ENCODE results near the gene EGFL7.
A peak's percentile ranks its signal among the peaks of the same experiment; 100 is the strongest.

Gene EGFL7

DNA sequence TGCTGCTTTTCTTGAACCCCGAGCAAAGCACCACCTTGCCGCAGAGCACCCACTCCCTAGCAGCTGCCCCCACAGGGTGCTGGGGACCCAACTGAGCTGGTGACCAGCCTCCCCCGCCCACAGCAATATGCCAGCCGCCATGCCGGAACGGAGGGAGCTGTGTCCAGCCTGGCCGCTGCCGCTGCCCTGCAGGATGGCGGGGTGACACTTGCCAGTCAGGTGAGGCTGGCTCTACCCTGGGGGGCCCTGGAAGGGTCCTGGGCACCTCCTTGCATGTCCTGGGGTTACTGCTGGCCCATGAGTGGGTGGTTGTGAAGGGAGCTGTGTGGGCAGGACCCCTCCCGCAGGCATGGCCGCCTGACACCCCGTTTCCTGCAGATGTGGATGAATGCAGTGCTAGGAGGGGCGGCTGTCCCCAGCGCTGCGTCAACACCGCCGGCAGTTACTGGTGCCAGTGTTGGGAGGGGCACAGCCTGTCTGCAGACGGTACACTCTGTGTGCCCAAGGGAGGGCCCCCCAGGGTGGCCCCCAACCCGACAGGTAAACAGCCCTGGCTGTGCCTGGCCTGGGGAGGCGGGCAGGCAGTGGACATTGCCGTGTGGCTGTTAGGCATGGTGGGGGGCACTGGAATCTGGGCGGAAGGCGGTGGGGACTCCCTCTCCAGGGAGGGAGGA is 7.2 kb downstream of the EGFL7 start:
- H2AK5ac ChIP-seq (ENCODE audit: low read depth, low read length): peak overlapping the region; percentile 81
- H2BK120ac ChIP-seq (ENCODE audit: low read depth, low read length): no peak overlapping the region
- no peak overlapping the region for H3K27ac ChIP-seq (replicated peaks; ENCODE audit: low read length)
- peak overlapping the region; percentile 30 for H2BK12ac ChIP-seq (ENCODE audit: low read length)
- WGBS, 2 donors (ENCODE audit: extremely low coverage in 2 of 2, insufficient read length in 2 of 2, insufficient replicate concordance in 1 of 2): no CpG with 5 or more reads among the region's 23 CpGs
- no peak overlapping the region for H3K4me3 ChIP-seq (ENCODE audit: low read length in 2 of 2)
- no peak overlapping the region for H4K91ac ChIP-seq (ENCODE audit: low read depth, low read length, poor library complexity)
- peak overlapping the region; percentile 60 for H3K9ac ChIP-seq (ENCODE audit: low read depth, low read length, poor library complexity)
- H3K4me1 ChIP-seq (ENCODE audit: control insufficient read depth in 2 of 2, insufficient read depth in 1 of 2, low read depth in 1 of 2, low read length in 2 of 2): peaks cover 11 to 23% of the 10 kb centered on the region in 2 donors
- DNase-seq (ENCODE audit: low spot score): no peak
- no peak overlapping the region for H3K4me2 ChIP-seq (ENCODE audit: insufficient read depth, low read length, poor library complexity, severe bottlenecking)
- H4K8ac ChIP-seq (ENCODE audit: low read depth, low read length): no peak overlapping the region
- no peak overlapping the region for H3K14ac ChIP-seq (ENCODE audit: low read length)
- peaks cover 2% of the 10 kb centered on the region for H3K79me1 ChIP-seq (ENCODE audit: low read depth, low read length)
- H3K18ac ChIP-seq (ENCODE audit: low read length): no peak overlapping the region
- H2BK15ac ChIP-seq (ENCODE audit: low read length): peak overlapping the region; percentile 64
- no peaks in the 10 kb centered on the region for H3K9me3 ChIP-seq (replicated peaks in 1 of 2; ENCODE audit: control insufficient read depth in 2 of 2, insufficient read depth in 1 of 2, low read depth in 1 of 2, low read length in 2 of 2)
- H3K36me3 ChIP-seq (replicated peaks in 1 of 2; ENCODE audit: control insufficient read depth in 2 of 2, insufficient read depth in 2 of 2, low read length in 2 of 2): no peaks in the 10 kb centered on the region
- peak overlapping the region; percentile 73 for H3K23ac ChIP-seq (ENCODE audit: low read depth, low read length, poor library complexity)
- H3K4ac ChIP-seq (ENCODE audit: low read length): no peak overlapping the region
- no peak overlapping the region for H2AFZ ChIP-seq (ENCODE audit: low read length)
- peaks cover 0 to 6% (median 0%) of the 10 kb centered on the region in 3 experiments for H3K27me3 ChIP-seq (ENCODE audit: control insufficient read depth in 3 of 3, insufficient read depth in 3 of 3, low read depth in 1 of 3, low read length in 3 of 3)
- H2BK5ac ChIP-seq (ENCODE audit: low read length): no peak overlapping the region

DNA sequence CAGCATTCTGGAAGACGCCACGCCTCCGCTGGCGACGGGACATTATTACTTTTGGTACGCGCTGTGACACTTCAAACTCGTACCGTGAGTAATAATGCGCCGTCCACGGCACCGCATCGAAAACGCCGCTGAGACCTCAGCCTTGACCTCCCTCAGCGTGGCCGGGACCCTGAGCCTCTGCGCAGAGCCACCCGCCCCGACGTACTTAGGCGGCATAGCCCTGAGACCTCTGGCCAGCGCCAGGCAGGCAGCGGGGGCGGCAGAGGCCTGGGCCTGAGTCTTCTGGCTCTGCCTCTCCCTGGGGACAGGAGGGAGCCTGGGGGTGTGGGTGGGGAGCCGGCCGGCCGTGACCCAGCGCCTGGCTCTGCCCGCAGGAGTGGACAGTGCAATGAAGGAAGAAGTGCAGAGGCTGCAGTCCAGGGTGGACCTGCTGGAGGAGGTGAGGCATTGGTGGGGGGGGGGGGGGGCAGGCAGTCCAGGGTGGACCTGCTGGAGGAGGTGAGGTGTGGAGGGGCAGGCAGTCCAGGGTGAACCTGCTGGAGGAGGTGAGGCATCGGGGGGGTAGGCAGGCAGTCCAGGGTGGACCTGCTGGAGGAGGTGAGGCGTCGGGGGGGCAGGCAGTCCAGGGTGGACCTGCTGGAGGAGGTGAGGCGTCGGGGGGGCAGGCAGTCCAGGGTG is 8.0 kb downstream of the EGFL7 start:
- H3K9ac ChIP-seq (ENCODE audit: low read depth, low read length, poor library complexity): no peak overlapping the region
- no peak overlapping the region for H3K14ac ChIP-seq (ENCODE audit: low read length)
- H4K8ac ChIP-seq (ENCODE audit: low read depth, low read length): no peak overlapping the region
- no peak overlapping the region for H3K4me3 ChIP-seq (ENCODE audit: low read length in 2 of 2)
- H2BK12ac ChIP-seq (ENCODE audit: low read length): no peak overlapping the region
- no peak overlapping the region for H4K91ac ChIP-seq (ENCODE audit: low read depth, low read length, poor library complexity)
- no peak overlapping the region for H3K4ac ChIP-seq (ENCODE audit: low read length)
- no peak overlapping the region for H3K4me2 ChIP-seq (ENCODE audit: insufficient read depth, low read length, poor library complexity, severe bottlenecking)
- H3K9me3 ChIP-seq (replicated peaks in 1 of 2; ENCODE audit: control insufficient read depth in 2 of 2, insufficient read depth in 1 of 2, low read depth in 1 of 2, low read length in 2 of 2): no peaks in the 10 kb centered on the region
- no peak overlapping the region for H2BK15ac ChIP-seq (ENCODE audit: low read length)
- DNase-seq (ENCODE audit: low spot score): no peak
- peak overlapping the region; percentile 88 for H2AK5ac ChIP-seq (ENCODE audit: low read depth, low read length)
- H3K18ac ChIP-seq (ENCODE audit: low read length): peak overlapping the region; percentile 19
- peak overlapping the region; percentile 85 for H3K23ac ChIP-seq (ENCODE audit: low read depth, low read length, poor library complexity)
- WGBS, 2 donors (ENCODE audit: extremely low coverage in 2 of 2, insufficient read length in 2 of 2, insufficient replicate concordance in 1 of 2): no CpG with 5 or more reads among the region's 36 CpGs
- no peak overlapping the region for H3K27ac ChIP-seq (replicated peaks; ENCODE audit: low read length)
- H3K79me1 ChIP-seq (ENCODE audit: low read depth, low read length): peaks cover 2% of the 10 kb centered on the region
- no peaks in the 10 kb centered on the region for H3K36me3 ChIP-seq (replicated peaks in 1 of 2; ENCODE audit: control insufficient read depth in 2 of 2, insufficient read depth in 2 of 2, low read length in 2 of 2)
- H3K4me1 ChIP-seq (ENCODE audit: control insufficient read depth in 2 of 2, insufficient read depth in 1 of 2, low read depth in 1 of 2, low read length in 2 of 2): peaks cover 9 to 25% of the 10 kb centered on the region in 2 donors
- no peak overlapping the region for H2AFZ ChIP-seq (ENCODE audit: low read length)
- no peak overlapping the region for H2BK5ac ChIP-seq (ENCODE audit: low read length)
- H2BK120ac ChIP-seq (ENCODE audit: low read depth, low read length): no peak overlapping the region
- peaks cover 0 to 3% (median 0%) of the 10 kb centered on the region in 3 experiments for H3K27me3 ChIP-seq (ENCODE audit: control insufficient read depth in 3 of 3, insufficient read depth in 3 of 3, low read depth in 1 of 3, low read length in 3 of 3)

DNA sequence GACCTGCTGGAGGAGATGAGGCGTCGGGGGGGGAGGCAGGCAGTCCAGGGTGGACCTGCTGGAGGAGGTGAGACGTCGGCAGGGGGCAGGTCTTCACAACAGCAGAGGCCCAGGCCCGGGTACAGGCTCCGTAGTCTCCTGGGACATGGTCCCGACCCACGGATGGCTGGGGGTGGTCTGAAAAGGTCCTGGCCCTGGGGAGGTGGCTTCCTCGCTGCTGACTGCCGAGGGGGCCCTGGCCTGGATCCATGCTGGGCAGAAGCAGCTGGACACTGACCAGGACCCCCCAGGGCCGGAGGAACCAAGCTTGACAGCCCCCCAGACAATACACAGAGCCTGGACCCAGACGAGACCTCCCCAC is 8.5 kb downstream of the EGFL7 start:
- Histone ChIP-seq H3K18ac (ENCODE audit: low read length) (peak overlapping the region; percentile 57), H2BK120ac (ENCODE audit: low read depth, low read length) (no peak overlapping the region), H3K79me1 (ENCODE audit: low read depth, low read length) (peaks cover 2% of the 10 kb centered on the region), H3K9me3 (replicated peaks in 1 of 2; ENCODE audit: control insufficient read depth in 2 of 2, insufficient read depth in 1 of 2, low read depth in 1 of 2, low read length in 2 of 2) (no peaks in the 10 kb centered on the region), H3K27me3 (ENCODE audit: control insufficient read depth in 3 of 3, insufficient read depth in 3 of 3, low read depth in 1 of 3, low read length in 3 of 3) (peaks cover 0 to 3% (median 0%) of the 10 kb centered on the region in 3 experiments), H3K9ac (ENCODE audit: low read depth, low read length, poor library complexity) (no peak overlapping the region), H3K4me3 (ENCODE audit: low read length in 2 of 2) (no peak overlapping the region), H3K27ac (replicated peaks; ENCODE audit: low read length) (no peak overlapping the region), H3K4ac (ENCODE audit: low read length) (no peak overlapping the region), H3K14ac (ENCODE audit: low read length) (no peak overlapping the region), H2BK15ac (ENCODE audit: low read length) (no peak overlapping the region), H2AK5ac (ENCODE audit: low read depth, low read length) (peak overlapping the region; percentile 88), H3K36me3 (replicated peaks in 1 of 2; ENCODE audit: control insufficient read depth in 2 of 2, insufficient read depth in 2 of 2, low read length in 2 of 2) (no peaks in the 10 kb centered on the region), H3K23ac (ENCODE audit: low read depth, low read length, poor library complexity) (peak overlapping the region; percentile 20), H3K4me1 (ENCODE audit: control insufficient read depth in 2 of 2, insufficient read depth in 1 of 2, low read depth in 1 of 2, low read length in 2 of 2) (peaks cover 9 to 25% of the 10 kb centered on the region in 2 donors), H2BK5ac (ENCODE audit: low read length) (no peak overlapping the region), H3K4me2 (ENCODE audit: insufficient read depth, low read length, poor library complexity, severe bottlenecking) (no peak overlapping the region), H4K8ac (ENCODE audit: low read depth, low read length) (peak overlapping the region; percentile 65), H2BK12ac (ENCODE audit: low read length) (no peak overlapping the region), H4K91ac (ENCODE audit: low read depth, low read length, poor library complexity) (no peak overlapping the region), H2AFZ (ENCODE audit: low read length) (no peak overlapping the region)
- no peak for DNase-seq (ENCODE audit: low spot score)
- no CpG with 5 or more reads among the region's 12 CpGs for WGBS, 2 donors (ENCODE audit: extremely low coverage in 2 of 2, insufficient read length in 2 of 2, insufficient replicate concordance in 1 of 2)

DNA sequence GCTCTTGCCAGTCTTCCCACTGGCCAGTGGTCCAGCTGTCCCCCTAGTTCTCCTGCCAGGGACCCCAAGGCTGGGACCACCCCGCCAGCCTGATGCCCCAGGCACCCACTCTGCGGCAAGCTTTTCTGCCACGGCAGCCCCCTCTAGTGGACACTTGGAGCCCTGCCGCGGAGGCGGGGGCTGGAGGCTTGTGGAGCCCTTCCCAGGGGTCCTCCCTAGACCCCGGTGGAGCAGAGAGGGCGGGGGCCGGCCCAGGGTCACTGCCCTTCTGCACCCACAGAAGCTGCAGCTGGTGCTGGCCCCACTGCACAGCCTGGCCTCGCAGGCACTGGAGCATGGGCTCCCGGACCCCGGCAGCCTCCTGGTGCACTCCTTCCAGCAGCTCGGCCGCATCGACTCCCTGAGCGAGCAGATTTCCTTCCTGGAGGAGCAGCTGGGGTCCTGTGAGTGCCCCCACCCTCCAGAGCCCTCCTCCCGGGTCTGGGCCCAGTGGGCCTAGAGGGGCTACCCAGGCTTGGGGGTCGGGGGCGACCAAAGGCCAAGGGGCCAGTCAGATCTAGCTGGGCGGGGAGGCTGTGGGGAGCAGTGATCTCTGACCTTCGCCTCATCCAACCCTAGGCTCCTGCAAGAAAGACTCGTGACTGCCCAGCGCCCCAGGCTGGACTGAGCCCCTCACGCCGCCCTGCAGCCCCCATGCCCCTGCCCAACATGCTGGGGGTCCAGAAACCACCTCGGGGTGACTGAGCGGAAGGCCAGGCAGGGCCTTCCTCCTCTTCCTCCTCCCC is 9.1 kb downstream of the EGFL7 start:
- Histone ChIP-seq H3K4me1 (ENCODE audit: control insufficient read depth in 2 of 2, insufficient read depth in 1 of 2, low read depth in 1 of 2, low read length in 2 of 2) (peaks cover 5 to 21% of the 10 kb centered on the region in 2 donors), H3K9ac (ENCODE audit: low read depth, low read length, poor library complexity) (no peak overlapping the region), H2AFZ (ENCODE audit: low read length) (no peak overlapping the region), H3K4ac (ENCODE audit: low read length) (no peak overlapping the region), H3K27ac (replicated peaks; ENCODE audit: low read length) (no peak overlapping the region), H2BK5ac (ENCODE audit: low read length) (no peak overlapping the region), H3K14ac (ENCODE audit: low read length) (no peak overlapping the region), H2AK5ac (ENCODE audit: low read depth, low read length) (peak overlapping the region; percentile 88), H3K18ac (ENCODE audit: low read length) (peak overlapping the region; percentile 64), H3K27me3 (ENCODE audit: control insufficient read depth in 3 of 3, insufficient read depth in 3 of 3, low read depth in 1 of 3, low read length in 3 of 3) (no peaks in the 10 kb centered on the region), H3K4me2 (ENCODE audit: insufficient read depth, low read length, poor library complexity, severe bottlenecking) (no peak overlapping the region), H4K8ac (ENCODE audit: low read depth, low read length) (no peak overlapping the region), H3K36me3 (replicated peaks in 1 of 2; ENCODE audit: control insufficient read depth in 2 of 2, insufficient read depth in 2 of 2, low read length in 2 of 2) (no peaks in the 10 kb centered on the region), H4K91ac (ENCODE audit: low read depth, low read length, poor library complexity) (no peak overlapping the region), H2BK15ac (ENCODE audit: low read length) (no peak overlapping the region), H3K23ac (ENCODE audit: low read depth, low read length, poor library complexity) (peak overlapping the region; percentile 31), H2BK12ac (ENCODE audit: low read length) (no peak overlapping the region), H3K79me1 (ENCODE audit: low read depth, low read length) (no peaks in the 10 kb centered on the region), H2BK120ac (ENCODE audit: low read depth, low read length) (no peak overlapping the region), H3K4me3 (ENCODE audit: low read length in 2 of 2) (no peak overlapping the region), H3K9me3 (replicated peaks in 1 of 2; ENCODE audit: control insufficient read depth in 2 of 2, insufficient read depth in 1 of 2, low read depth in 1 of 2, low read length in 2 of 2) (no peaks in the 10 kb centered on the region)
- peak; percentile 54 for DNase-seq (ENCODE audit: low spot score)
- WGBS, 2 donors (ENCODE audit: extremely low coverage in 2 of 2, insufficient read length in 2 of 2, insufficient replicate concordance in 1 of 2): no CpG with 5 or more reads among the region's 27 CpGs

Measured in neuronal stem cell (in vitro differentiated cells).